HCT116 (cell line): ENCODE results near the gene C11orf68.

Source experiments
- POLR2A ChIP-seq: IDR thresholded peaks from 2 replicates; pipeline ENCODE4 v1.7.0; 2011; ENCODE audit warnings: borderline replicate concordance; ENCODE audit not compliant: insufficient read depth, insufficient read length; ENCODE audit errors: extremely low read depth
- POLR2AphosphoS5 ChIP-seq: IDR thresholded peaks from 2 replicates; pipeline ENCODE4 v1.6.1; 2011; ENCODE audit warnings: mild to moderate bottlenecking, low read depth, low read length, moderate library complexity
- SIN3A ChIP-seq: IDR thresholded peaks from 2 replicates; pipeline ENCODE4 v1.6.1; 2012; ENCODE audit warnings: low read depth
- YY1 ChIP-seq: IDR thresholded peaks from 2 replicates; pipeline ENCODE4 v1.6.1; 2011; ENCODE audit warnings: low read length, low read depth, moderate library complexity, mild to moderate bottlenecking; ENCODE audit not compliant: insufficient replicate concordance; ENCODE audit errors: extremely low read depth
- TF ChIP-seq, protein P1 (sequence below), 3 experiments: fragments of 200-600 bp in 1 of 3; sonication (generic) in 1 of 3; IDR thresholded peaks in 2 of 3; conservative IDR thresholded peaks in 1 of 3; 2 replicates each; pipeline ENCODE4 v1.5.1; 2012 to 2017; ENCODE audit warnings: low read depth in 2 of 3, low read length in 2 of 3, antibody characterized with exemption in 1 of 3, borderline replicate concordance in 1 of 3, control low read depth in 1 of 3, mild to moderate bottlenecking in 1 of 3, mixed read lengths in 1 of 3, mixed run types in 1 of 3, moderate library complexity in 1 of 3; ENCODE audit not compliant: insufficient read depth in 1 of 3
- TF ChIP-seq, protein P2 (sequence below): IDR thresholded peaks from 2 replicates; pipeline ENCODE4 v1.6.1; 2012
- TF ChIP-seq, protein P3 (sequence below): IDR thresholded peaks from 2 replicates; pipeline ENCODE4 v1.6.1; 2012; ENCODE audit warnings: low read depth

DNA sequence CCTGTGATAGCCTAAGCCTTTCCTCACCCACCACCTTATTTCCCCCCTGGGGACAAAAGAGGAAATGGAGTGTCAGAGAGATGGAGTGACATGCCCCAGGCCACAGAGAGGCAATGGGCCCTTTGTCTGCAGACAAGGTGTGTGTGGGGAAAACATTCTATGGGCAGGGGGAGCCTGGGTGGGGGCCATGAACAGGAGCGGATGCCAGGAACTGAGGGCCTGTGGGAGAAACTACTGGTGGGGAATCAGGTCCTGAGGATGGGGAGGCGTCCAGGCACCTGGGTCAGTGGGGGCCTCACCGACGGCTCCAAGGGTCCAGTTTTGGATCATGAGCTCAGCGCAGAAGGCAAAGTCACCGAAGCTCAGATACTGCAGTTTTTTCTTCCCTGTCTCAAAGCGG lies 33.6 kb downstream of the C11orf68 start:
- TF ChIP-seq, protein P1, sequence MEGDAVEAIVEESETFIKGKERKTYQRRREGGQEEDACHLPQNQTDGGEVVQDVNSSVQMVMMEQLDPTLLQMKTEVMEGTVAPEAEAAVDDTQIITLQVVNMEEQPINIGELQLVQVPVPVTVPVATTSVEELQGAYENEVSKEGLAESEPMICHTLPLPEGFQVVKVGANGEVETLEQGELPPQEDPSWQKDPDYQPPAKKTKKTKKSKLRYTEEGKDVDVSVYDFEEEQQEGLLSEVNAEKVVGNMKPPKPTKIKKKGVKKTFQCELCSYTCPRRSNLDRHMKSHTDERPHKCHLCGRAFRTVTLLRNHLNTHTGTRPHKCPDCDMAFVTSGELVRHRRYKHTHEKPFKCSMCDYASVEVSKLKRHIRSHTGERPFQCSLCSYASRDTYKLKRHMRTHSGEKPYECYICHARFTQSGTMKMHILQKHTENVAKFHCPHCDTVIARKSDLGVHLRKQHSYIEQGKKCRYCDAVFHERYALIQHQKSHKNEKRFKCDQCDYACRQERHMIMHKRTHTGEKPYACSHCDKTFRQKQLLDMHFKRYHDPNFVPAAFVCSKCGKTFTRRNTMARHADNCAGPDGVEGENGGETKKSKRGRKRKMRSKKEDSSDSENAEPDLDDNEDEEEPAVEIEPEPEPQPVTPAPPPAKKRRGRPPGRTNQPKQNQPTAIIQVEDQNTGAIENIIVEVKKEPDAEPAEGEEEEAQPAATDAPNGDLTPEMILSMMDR (IDR thresholded peaks at IDR 0.05 in 2 of 3, conservative IDR thresholded peaks at IDR 0.05 in 1 of 3; ENCODE audit: borderline replicate concordance in 1 of 3, insufficient read depth in 1 of 3, low read depth in 2 of 3, low read length in 2 of 3) = no peak
- TF ChIP-seq POLR2AphosphoS5 = no peak
- TF ChIP-seq, protein P2, sequence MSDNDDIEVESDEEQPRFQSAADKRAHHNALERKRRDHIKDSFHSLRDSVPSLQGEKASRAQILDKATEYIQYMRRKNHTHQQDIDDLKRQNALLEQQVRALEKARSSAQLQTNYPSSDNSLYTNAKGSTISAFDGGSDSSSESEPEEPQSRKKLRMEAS = no peak
- TF ChIP-seq YY1 = no peak
- TF ChIP-seq, protein P3, sequence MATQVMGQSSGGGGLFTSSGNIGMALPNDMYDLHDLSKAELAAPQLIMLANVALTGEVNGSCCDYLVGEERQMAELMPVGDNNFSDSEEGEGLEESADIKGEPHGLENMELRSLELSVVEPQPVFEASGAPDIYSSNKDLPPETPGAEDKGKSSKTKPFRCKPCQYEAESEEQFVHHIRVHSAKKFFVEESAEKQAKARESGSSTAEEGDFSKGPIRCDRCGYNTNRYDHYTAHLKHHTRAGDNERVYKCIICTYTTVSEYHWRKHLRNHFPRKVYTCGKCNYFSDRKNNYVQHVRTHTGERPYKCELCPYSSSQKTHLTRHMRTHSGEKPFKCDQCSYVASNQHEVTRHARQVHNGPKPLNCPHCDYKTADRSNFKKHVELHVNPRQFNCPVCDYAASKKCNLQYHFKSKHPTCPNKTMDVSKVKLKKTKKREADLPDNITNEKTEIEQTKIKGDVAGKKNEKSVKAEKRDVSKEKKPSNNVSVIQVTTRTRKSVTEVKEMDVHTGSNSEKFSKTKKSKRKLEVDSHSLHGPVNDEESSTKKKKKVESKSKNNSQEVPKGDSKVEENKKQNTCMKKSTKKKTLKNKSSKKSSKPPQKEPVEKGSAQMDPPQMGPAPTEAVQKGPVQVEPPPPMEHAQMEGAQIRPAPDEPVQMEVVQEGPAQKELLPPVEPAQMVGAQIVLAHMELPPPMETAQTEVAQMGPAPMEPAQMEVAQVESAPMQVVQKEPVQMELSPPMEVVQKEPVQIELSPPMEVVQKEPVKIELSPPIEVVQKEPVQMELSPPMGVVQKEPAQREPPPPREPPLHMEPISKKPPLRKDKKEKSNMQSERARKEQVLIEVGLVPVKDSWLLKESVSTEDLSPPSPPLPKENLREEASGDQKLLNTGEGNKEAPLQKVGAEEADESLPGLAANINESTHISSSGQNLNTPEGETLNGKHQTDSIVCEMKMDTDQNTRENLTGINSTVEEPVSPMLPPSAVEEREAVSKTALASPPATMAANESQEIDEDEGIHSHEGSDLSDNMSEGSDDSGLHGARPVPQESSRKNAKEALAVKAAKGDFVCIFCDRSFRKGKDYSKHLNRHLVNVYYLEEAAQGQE = no peak
- TF ChIP-seq SIN3A = no peak
- TF ChIP-seq POLR2A = no peak
